Measurements from ENCODE around the gene ALDH1L1.

ALDH1L1 gene

GRCh38 chr3:126134219-126134975 is 46.0 kb downstream of the ALDH1L1 start:
- DNase-seq (ENCODE audit: low spot score), result peak; percentile 68

DNA sequence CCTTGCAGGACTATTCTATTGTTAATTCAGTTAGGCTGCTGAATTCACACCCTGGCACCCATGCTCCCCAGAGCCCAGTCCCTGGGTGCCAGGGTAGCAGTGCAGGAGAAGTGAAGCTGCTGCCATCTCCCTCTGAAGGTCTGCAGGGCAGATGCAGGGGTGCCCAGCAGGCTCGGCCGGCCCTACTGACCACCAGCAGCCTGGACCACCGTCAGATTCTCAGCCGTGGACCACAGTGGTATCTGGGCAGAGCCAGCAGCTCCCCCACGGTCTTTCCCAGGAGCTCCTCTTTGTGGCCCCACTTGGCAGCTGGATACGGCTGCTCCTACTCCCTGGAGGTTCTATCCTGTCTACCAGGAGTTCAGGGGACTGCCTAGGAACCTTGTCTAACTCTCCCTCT is 46.8 kb downstream of the ALDH1L1 start:
- DNase-seq (ENCODE audit: low spot score), result no peak

DNA sequence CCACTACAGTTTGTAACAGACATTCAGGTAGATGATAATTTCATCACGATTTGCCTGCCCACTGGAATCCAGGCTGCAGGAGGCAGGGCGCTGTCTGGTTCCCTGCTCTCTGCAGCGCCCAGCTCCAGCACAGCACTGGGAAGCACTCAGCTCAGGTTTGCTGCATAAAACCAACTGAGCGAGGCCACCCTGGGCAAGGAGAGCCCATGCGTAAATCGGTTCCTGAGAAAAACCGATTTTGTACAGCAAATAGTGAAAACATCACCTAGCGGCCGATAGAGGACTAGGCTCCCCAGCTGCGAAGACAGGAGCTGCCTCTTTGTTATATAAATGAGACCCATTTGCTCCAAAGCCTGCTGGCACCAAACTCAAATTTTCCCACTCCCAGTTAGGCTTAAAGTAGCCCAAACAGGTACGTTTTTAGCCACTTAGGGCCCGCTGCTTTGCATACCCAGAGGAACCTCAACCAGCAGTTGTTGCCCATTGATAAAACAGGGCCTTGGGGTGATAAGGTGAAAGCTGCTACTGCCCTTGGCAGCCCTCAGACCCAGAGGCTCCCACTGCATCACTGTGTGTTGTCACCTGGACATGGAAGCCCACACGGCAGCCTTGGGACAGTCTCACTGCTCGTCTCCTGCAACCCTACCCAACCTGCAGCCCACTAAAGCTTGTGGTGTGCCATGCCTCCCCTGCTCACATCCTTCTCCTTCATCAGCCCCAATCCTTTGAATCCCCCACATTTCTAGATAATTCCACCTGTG is 47.5 kb downstream of the ALDH1L1 start:
- DNase-seq (ENCODE audit: low spot score), result no peak

GRCh38 chr3:126131881-126132750 is 48.3 kb downstream of the ALDH1L1 start:
- no peak for DNase-seq (ENCODE audit: low spot score)

DNA sequence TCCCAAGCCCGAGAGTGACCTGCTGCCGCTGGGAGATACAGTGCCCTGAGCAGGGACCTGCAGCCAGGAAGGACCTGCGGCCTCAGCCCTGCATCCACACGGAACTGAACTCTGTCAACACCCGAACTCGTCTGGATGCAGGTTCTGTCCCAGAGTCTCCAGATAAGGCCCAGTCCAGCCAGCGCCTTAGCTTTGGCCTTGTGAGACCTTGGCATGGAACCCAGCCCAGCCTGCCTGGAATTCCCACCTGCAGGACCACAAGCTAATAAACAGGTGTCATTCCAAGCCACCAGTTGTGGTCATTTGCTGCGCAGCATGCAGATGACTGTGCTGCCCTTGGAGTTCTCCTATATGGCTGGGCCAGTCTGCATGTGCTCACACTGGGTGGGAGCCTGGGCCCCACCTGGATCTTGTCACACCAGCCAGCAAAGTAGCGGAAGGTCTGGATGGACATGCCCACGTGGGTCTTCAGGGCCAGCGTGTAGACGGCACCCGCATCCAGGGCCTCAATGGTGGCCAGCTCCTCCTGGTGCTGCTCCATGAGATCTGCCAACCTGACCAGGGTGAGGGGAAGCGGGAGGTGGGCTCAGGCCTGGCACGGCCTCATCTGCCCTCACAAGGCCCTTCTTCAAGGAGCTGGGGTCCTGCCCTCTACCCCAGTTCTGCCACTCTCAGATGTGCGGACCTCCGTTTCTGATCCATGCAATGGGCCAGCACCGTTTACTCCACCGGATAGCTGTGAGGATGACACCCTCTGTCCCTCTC is 49.2 kb downstream of the ALDH1L1 start:
- DNase-seq (ENCODE audit: low spot score), result no peak

DNA sequence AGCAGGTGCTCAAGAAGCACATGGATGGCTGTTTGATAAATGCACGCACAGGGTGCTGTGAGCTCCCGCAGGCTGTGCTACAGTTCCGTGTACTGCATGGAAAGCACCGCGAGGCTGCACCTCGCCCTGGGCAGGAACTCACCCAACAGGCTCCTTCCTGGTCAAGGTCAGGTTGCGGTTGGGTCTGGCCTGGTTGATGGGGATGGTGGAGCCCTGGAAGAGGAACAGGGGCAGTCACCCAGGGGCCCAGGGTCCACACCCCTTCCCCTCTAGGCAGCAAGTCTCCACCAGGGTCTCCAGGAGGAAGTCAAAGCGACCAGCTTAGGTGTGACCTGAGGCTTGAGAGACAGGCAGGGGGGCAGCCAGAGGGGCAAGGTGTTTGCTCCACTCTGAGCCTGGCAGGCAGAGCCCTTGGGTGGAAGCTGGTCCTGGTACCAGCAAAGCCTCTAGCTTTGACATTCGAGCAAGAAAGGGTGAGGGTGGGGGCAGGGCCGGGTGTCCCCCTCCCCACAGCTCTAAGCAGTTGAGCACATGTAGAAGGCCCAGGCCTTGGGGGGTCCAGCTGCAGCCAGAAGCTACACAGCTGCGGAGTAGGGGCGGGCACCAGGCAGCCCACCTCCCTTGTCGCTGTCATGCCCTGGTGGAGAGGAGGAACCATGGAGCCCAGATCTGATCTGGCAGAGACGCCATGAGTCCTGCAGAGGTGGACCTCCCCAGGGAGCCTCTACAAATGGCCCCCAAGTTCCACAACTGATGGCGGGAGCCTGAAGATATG is 50.1 kb downstream of the ALDH1L1 start:
- DNase-seq (ENCODE audit: low spot score), result no peak

- no peak for DNase-seq (ENCODE audit: low spot score)
These were observed 50.9 kb downstream of the ALDH1L1 start for GRCh38 chr3:126129398-126129891.

DNA sequence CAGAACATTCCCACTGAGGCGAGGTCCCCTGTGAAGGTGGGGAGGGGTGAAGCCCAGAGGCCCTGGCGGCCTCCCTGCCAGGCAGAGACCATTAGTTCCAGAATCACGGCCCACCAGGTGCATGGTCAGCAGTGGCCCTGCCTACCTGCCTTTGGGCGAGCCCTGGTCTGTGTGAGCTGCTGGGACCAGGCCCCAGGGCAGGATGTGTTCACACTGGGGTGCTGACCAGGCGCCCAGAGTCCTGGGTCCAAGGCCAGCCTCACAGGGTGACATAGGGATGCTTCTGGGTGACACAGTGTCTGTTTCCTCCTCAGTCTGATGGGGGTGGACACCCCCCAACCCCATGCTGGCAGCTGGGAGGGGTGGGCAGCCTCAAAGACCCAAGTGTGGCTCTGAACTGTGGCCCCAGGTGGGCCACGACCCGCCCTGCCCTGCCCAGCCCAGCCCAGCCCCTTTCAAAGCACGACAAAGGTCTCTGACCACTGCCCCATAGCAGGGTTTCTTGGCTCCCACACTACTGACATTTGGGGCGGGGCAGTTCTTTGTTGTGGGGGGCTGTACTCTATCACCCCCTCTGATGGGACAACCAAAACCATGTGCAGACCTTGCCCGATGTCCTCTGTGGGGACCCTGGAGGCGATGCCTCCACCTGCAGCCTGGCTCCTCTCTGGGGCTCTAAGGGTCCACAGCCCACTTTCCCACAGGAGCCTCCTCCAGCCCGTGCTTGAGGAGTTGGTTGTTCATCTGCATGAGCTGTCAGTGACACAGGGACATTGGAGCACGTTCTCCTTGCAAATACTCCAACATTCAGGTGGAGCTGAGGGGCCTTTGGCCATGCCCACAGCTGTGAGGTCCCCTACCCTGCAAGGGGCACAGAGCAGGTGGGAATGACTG is 51.6 kb downstream of the ALDH1L1 start:
- DNase-seq (ENCODE audit: low spot score), result no peak

DNA sequence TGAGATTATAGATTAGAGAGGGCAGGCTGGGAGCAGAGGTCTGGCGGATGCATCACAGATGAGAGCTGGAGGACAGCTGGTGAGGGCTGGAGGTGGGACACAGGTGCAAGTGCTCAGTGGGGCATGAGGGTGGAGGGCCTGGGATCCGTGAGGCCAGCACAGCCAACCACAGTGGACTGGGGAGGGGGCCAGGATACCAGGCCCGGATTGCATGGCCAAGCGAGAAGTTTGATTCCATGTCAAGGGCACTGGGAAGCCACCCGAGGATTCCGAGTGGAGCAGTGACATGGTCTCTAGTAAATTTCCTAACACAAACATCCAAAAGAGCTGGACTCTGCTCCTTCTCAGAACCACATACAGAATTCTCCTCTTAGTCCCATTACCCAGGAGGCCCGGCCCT is 52.5 kb downstream of the ALDH1L1 start:
- DNase-seq (ENCODE audit: low spot score), result no peak

GRCh38 chr3:126127452-126127851 is 52.9 kb downstream of the ALDH1L1 start:
- DNase-seq (ENCODE audit: low spot score), result no peak

DNA sequence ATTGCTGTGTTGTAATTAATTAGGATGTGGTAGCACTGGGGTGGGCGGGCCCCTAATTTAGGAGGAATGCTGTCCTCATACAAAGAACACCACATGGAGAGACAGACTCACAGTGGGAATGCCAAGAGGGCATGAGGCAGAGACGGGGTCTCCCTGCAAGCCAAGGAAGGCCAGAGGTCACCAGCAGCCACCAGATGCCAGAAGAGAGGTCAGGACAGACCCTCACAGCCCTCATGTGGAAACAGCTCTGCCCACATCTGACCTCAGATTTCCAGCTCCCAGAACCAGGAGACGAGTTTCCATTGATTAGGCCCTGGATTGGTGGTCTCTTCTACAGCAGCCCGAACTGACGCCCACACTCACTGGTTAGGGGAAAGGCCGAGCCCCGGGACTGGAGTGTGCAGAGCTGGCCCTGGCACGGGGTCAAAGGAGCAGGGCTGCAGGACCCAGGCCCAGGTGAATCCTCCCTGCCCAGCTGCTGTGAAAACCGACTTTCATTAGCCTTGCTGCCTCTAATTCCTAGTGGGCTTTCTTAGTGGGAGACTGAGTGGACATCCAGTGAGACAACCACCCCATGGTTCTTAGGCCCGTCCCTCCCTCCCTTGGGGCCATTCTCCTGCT is 53.5 kb downstream of the ALDH1L1 start:
- no peak for DNase-seq (ENCODE audit: low spot score)

GRCh38 chr3:126126286-126126685 is 54.1 kb downstream of the ALDH1L1 start:
- DNase-seq (ENCODE audit: low spot score), result no peak

DNA sequence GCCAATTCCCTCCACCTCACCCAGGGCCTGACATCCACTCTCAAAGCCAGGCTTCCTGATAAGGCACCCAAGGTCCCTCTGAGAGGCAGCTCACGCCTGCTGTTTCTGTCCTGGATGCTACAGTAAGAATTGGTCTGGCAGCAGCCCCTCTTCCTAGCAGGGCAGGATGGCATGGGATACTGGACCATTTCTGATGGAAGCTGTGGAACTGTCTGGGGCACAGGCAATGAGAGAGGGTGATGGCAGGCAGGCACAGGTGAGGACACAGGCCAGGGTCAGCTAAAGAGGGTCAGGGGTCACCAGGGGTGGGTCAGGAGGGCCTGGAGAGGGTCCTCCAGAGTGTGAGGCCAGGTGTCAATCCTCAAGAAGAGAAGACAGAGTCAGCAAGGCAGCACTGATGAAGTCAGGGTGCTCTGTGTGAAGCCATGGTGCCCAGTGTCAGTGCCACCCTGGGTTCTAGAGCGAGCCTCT is 54.6 kb downstream of the ALDH1L1 start:
- DNase-seq (ENCODE audit: low spot score), result no peak

- no peak for DNase-seq (ENCODE audit: low spot score)
These were observed 55.0 kb downstream of the ALDH1L1 start for GRCh38 chr3:126125341-126125740.

DNA sequence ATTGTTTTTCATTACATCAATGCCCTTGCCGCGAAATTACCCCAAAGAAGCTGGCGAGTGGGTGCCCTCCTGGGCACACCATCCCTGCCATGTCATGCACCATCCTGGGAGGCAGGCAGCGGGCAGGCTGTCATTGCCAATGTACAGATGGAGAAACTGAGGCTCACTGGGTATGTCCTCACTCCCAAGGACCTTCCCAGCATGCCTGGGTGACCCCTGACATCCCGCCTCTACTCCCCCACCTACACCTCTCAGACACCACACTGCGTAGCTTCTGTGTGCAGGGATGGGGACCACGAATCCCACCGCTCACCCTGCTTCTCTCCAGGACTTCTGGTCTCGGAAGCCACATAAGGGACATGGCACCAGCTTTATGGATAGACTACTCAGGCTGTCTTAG is 55.5 kb downstream of the ALDH1L1 start:
- no peak for DNase-seq (ENCODE audit: low spot score)

DNA sequence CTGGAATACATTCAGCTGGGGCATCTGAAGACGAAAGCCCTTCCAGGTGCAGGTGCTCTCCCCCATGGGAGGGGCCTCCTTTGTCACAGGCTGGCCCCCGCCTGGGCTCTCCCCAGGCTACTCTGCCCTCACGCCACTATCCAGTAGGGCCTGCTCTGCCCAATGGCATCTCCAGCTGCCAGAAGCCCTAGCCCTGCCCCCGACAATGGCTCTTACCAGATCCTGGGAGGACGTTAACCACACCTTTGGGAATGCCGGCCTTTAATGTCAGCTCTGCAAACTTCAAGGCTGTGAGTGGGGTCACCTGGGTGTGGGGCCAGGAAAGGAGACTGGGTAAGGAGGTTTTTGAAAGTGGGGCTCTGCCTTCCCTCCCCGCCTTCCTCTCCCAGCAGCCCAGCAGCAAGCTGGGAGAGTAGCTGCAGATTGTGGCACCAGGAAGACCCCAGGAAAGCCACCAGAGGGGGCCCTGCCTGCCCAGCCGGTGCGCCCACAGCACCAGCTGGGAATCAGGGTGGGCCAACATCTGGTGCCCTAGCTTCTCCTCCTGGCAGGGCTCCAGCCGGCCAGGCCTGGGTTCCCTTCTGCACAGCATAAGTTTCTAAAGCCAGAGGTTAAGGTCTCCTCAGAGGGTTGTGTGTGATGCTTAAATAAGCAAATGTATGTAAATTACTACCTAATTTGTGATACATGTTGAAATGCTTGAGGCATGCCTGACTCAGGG is 56.1 kb downstream of the ALDH1L1 start:
- DNase-seq (ENCODE audit: low spot score), result no peak

DNA sequence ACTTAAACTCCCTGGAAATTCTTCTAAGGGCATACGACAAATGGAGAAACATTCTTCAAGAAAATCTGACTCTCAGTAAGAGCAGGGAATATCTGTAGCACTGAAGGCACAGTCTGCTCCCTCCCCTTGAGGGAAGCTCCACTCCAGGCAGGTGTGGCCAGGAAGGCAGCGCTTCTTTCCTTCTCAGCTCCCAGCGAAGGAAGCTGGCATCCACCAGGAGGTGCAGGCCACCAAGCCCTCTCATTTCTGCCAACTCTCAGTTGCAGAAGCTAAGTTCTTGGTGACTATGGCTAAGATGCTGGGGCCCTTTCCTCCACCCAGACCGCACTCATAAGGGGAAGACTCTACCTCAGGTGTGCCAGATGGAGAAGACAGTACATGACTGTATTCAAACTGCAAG is 58.8 kb downstream of the ALDH1L1 start:
- DNase-seq (ENCODE audit: low spot score), result no peak

DNA sequence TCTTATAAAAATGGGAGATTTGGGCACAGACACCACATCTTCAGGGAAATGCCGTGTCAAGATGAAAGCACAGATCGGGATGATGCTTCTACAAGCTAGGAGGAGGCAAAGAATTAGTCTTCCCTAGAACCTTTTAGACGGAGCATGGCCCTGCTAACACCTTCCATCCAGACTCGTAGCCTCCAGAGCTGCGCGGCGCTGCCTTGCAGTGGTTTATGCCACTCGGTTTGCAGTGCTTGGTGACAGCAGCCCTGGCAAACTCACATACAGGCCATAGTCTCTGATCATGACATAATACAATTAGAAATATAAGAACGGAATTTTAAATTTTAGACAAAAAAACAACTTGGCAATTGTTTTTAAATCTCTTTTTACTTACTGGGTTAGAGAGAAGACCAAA is 59.3 kb downstream of the ALDH1L1 start:
- DNase-seq (ENCODE audit: low spot score), result no peak

DNA sequence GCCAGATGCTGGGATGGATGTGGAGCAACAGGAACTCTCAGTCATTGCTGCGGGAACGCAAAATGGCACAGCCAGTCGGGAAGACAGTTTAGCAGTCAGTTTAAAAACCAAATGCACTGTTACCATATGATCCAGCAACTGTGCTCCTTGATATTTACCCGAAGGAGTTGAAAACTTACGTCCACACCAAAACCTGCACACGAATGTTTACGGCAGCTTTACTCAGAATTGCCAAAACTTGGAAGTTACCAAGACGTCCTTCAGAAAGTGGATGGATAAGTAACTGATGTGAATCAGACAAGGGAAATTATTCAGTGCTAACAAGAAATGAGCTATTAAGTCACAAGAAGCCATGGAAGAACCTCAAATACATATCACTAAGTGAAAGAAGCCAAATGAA is 60.4 kb downstream of the ALDH1L1 start:
- no peak for DNase-seq (ENCODE audit: low spot score)

Measured in AG08396 (cell line).